ENCODE results near the gene IFNAR2.

DNA sequence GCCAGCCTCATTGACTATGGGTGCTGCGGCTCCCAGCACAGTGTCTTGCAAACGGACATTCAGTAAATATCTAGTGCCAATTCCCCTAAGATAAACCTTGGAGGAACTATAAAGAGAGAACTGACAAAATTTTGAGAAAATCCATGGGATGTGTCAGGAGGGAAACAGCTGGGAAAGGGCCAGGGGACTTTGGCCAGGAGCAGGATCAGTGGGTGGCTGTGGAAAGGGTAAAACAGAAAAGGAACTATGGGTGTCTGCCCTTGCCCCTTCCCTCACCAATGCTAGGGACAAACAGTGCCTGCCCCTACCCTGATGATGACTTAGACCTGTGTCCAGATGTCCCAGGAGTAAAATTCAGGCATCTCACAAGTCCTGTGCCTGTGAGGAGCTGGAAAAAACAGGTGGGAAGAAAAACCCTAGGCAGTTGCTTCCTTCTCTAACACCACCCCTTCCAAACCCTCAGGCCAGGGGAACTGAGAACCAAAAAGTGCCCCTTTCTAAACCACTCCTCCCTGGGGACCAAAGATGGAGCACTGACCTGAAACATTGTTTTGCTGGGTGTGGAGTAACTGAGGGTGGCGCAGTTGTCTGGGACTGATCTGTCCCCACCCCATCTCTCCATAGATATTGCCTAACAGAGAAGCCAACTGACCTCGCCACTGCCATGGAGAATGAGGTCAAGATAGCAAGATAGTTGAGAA, 22.1 kb upstream of the IFNAR2 start:
- TF ChIP-seq, protein P1, sequence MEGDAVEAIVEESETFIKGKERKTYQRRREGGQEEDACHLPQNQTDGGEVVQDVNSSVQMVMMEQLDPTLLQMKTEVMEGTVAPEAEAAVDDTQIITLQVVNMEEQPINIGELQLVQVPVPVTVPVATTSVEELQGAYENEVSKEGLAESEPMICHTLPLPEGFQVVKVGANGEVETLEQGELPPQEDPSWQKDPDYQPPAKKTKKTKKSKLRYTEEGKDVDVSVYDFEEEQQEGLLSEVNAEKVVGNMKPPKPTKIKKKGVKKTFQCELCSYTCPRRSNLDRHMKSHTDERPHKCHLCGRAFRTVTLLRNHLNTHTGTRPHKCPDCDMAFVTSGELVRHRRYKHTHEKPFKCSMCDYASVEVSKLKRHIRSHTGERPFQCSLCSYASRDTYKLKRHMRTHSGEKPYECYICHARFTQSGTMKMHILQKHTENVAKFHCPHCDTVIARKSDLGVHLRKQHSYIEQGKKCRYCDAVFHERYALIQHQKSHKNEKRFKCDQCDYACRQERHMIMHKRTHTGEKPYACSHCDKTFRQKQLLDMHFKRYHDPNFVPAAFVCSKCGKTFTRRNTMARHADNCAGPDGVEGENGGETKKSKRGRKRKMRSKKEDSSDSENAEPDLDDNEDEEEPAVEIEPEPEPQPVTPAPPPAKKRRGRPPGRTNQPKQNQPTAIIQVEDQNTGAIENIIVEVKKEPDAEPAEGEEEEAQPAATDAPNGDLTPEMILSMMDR (conservative IDR thresholded peaks at IDR 0.05 in 1 of 2, IDR thresholded peaks at IDR 0.05 in 1 of 2; ENCODE audit: low read depth in 1 of 2, low read length in 2 of 2), result no peak
- TF ChIP-seq EZH2 (IDR thresholded peaks at IDR 0.05; ENCODE audit: low read length, missing control alignments), result no peak

Measured in fibroblast of lung (primary cell).